HG03558 (cell line): ENCODE measurements around the gene PIGP.
"Not testable (repeated sequence)": the region's sequence is repeated elsewhere in the genome, so short reads cannot be mapped to it uniquely, and the experiment has no call there.

Experiments
- ATAC-seq: cut with Tn5 transposase; IDR thresholded peaks from one replicate; pipeline ENCODE4 v1.9.1; 2021; ENCODE audit warnings: moderate number of reproducible peaks; ENCODE audit not compliant: unreplicated experiment; ENCODE audit errors: extremely low read depth

Gene PIGP

DNA sequence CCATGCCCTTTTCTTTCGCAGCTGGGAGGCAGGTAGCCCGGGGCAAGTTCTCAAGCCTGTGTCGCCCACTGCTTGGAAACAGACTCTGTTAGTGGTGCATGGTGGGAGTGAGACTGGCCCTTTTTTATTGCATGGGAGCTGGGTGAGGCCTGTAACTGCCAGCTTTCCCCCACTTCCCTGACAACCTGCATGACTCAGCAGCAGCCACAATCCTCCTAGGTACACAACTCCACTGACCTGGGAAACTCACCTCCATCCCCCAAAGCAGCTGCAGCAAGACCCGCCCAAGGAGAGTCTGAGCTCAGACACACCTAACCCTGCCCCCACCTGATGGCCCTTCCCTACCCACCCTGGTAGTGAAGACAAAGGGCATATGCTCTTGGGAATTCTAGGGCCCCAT lies 25.8 kb downstream of the PIGP start:
- no peak for ATAC-seq

- ATAC-seq: no peak
These were observed 27.3 kb downstream of the PIGP start for GRCh38 chr21:37045556-37045955.

DNA sequence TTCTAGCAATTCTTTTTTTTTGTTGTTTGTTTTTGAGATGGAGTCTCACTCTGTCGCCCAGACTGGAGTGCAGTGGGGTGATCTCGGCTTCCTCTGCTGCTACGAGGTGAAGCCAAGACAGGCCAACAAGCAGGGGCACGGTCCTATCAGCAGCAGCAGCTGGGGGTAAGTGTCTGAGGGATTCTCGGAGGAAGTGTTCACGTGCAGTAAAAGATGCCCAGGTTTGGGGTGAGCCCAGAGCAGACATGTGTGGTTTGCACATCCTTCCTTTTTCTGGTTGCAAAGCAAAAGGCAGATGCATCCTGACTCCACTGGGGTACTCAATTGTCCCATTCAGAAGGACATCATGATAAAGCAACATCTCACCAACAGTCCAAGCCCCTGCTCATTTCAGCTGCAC lies 27.7 kb downstream of the PIGP start:
- no peak for ATAC-seq

GRCh38 chr21:37044643-37045042 lies 28.2 kb downstream of the PIGP start:
- no peak for ATAC-seq

DNA sequence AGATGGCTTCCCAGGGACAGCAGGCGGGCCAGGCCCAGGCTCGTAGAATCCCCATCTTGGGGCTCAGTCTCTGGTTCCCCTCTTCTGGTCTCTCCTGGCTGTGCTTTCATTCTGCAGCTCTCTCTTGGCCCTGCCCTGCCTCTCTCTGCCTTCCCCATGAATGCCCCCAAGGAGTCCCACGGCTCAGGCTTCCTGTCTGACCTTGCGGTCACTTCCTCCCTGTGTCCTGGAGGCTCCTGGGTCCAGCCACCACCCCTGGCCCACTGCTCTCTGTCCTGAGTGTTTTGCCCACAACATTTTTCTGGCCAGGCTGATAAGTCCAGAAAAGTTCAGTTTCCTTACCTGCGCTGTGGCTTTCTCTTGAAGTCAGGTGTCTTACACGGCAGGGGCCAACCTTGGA lies 29.1 kb downstream of the PIGP start:
- no peak for ATAC-seq

GRCh38 chr21:37041706-37042271 lies 31.1 kb downstream of the PIGP start:
- no peak for ATAC-seq

DNA sequence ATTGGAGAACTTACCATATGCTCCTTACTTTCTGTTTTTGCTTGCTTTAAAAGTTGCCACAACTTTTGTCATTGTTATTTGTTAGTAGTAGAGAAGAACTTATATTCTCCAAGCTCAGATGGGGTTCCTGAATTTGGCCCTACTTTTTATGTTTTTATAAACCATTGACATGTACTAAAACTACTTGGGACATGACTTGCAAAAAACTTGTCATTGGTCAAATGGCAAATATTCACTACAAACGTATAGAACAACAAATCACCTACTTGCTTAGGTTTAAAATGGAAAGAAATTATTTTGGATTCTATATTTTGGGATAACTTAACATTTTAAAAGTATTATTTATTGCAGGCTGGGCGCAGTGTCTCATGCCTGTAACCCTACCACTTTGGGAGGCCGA lies 32.7 kb downstream of the PIGP start:
- ATAC-seq: no peak

DNA sequence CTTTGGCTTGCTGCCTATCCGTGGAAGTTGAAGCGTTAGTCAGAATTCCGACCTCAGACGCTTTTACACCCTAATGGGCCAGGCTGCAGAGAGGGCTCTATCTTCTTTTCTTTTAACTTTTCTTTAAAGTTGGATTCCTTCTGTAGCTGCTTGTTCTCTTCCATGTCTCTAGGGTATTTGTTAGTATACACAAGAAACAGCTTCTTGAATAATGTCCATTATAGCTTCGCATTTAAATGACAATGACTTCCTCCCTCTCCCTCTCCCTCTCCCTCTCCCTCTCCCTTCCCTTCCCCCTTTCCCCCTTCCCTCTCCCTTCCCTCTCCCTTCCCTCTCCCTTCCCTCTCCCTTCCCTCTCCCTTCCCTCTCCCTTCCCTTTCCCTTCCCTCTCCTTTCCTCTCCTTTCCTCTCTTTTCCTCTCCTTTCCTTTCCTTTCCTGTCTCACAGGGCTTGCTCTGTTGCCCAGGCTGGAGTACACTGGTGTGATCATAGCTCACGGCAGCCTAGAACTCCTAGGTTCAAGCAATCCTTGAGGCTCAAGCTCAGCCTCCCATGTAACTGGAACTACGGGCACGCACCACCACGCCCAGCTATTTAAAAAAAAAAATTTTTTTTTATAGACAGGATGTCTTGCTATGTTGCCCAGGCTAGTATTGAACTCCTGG lies 33.3 kb downstream of the PIGP start:
- ATAC-seq: no peak

DNA sequence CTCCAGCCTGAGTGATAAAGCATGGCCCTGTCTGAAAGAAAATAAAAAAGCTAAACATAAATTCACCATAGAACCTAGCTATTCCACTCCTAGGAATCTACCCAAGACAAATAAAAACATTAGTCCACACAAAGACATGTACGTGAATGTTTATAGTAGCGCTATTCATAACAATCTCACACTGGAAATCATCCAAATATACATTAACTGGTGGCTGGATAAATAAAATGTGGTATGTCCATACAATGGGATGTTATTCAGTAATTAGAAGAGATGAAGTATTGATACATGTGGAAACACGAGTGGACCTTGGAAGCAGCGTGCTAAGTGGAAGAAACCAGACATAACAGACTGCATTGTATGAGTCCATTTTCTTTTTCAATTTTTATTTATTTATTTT lies 36.7 kb downstream of the PIGP start:
- no peak for ATAC-seq

DNA sequence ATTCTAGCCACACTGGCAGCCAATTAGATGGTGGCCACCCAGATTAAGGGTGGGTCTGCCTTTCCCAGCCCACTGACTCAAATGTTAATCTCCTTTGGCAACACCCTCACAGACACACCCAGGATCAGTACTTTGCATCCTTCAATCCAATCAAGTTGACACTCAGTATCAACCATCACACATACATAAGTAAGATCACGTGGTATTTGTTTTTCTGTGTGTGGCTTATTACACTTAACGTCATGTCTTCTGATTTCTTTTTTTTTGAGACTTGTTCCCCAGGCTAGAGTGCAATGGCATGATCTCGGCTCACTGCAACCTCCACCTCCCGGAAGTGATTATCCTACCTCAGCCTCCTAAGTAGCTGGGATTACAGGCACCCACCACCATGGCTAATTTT lies 38.5 kb downstream of the PIGP start:
- not testable (repeated sequence) for ATAC-seq

DNA sequence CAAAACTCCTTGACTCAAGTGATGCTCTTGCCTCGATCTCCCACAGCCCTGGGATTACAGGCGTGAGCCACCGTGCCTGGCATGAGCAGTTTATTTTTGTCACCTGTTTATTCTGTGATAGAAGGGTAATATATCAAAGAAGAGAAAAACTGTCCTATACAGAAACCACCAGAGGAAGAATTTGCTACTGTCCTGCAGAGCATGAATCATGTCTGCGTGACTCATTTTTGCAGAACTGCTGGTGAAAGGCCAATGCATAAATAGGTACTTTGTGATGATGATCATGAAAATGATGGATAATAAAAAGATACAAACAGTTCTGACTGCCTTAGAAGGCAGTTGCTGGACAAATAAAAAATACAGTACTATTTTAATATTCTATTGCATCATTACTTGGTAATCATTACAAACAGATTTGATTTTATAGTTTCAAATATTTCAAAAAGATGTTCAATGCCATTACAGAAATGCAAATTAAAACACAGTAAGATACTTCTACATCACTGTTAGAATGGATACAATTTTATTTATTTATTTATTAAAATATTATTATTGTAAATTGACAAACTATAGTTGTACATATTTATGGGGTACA lies 39.9 kb downstream of the PIGP start:
- no peak for ATAC-seq

DNA sequence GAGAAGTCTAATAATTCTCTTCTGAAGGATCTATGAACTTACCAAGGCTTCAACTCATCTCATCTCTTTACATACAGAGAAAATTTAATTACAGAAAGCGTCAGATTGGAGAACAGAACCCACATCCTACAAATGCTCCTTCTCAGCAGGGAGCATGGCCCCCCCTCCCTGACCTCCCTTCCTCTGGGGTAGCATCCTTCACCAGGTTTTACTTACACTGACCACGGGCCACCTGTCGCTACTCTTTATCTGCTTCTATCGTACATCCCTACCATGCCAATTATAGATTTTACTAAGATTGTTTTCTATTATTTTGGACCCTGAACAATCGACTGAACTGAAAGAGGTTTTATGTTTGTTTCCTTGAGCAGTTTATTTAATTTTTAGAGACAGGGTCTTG lies 40.6 kb downstream of the PIGP start:
- ATAC-seq: no peak

DNA sequence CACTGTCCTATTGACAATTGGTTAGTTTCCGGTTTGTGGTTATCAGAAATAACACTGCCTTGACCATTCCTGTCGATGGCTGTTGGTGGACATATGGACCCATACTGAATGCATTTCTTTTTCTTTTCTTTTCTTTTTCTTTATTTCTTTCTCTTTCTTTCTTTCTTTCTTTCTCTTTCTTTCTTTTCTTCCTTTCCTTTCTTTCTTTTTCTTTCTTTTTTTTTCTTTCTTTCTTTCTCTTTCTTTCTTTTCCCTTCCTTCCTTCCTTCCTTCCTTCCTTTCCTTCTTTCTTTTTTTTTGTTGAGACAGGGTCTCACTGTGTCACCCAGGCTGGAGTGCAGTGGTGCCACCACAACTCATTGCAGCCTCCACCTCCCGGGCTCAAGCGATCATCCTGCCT lies 42.0 kb downstream of the PIGP start:
- ATAC-seq: no peak

DNA sequence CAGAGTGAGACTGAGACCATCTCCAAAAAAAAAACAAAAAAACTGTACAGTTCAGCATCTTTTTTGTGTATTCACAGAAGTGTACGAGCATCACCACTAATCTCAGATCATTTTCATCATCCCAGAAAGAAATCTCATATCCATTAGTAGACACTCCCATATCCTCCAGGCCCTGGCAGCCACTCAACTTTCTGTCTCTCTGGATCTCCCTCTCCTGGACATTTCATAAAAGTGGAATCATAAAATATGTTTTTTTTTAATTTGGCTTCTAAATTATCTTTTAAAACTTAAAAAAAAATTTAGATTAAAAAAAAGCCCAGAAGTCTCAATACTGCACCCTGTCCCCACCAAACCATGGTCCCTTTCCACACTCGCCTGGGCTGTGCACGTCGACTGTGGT lies 44.3 kb downstream of the PIGP start:
- no peak for ATAC-seq

DNA sequence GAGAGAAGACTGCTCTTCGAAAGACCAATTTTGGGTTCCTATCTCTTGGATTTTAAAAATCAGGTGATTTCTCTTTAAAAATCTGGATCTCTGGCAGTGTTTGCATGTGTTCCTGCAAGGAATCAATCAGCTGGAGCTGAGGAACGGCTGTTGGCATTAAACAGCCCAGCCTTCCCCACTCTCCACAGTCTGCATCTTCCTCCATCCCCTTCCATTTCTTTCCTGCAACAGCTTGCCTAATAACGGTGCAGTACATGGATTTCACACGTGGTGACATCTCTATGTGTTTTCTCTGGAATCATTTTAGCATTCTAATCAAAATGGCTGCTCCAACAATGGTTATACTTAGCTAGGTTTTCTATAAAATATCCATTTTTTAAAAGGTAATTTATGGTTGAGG lies 46.4 kb downstream of the PIGP start:
- no peak for ATAC-seq

DNA sequence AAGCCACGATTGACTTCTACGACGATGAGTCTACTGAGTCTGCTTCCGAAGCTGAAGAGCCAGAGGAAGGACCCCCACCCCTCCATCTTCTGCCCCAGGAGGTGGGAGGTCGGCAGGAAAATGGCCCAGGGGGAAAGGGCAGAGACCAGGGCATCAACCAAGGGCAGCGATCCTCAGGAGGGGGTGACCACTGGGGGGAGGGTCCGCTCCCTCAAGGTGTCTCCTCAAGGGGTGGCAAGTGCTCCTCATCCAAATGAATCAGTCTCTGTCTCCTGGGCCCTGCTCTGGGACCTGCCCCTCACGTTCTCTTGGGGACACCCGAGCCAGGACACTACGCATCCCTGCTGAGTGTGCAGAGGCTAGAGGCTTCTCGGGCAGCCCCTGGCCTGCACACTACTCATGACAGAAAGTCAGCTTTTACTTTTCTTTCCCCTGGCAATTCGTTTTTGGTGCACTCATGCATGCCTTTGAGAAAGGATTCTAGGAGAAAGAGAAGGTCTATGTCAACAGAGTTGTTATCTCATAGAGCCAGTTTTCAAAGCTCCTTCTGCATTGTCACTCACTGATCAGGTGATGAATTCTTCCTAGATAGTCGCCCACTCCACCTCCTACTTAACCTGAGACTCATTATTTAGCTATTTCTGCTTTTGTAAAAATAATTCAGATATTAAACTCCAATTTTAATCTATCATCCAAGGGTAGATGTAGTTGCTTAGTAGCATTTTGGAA lies 54.8 kb downstream of the PIGP start:
- ATAC-seq: no peak
